Neuron (in vitro differentiated cells): ENCODE data around the gene SDK1.
"Not testable (repeated sequence)": the region's sequence is repeated elsewhere in the genome, so short reads cannot be mapped to it uniquely, and the experiment has no call there.

ENCODE experiments used
- H2AFZ ChIP-seq: one replicate; pipeline ENCODE4 v1.6.1; 2013; ENCODE audit warnings: low read depth, mild to moderate bottlenecking, inconsistent platforms, low read length, moderate library complexity
- H3K27me3 ChIP-seq: one replicate; pipeline ENCODE4 v1.6.1; 2013; ENCODE audit warnings: low read length; ENCODE audit not compliant: insufficient read depth
- H3K36me3 ChIP-seq: one replicate; pipeline ENCODE4 v1.6.1; 2013; ENCODE audit warnings: low read length; ENCODE audit not compliant: insufficient read depth
- H3K4me1 ChIP-seq: one replicate; pipeline ENCODE4 v1.6.1; 2013; ENCODE audit warnings: low read length; ENCODE audit not compliant: insufficient read depth
- H3K4me3 ChIP-seq: 2 replicates; pipeline ENCODE4 v1.5.1; 2013; ENCODE audit warnings: mild to moderate bottlenecking, low read length, moderate library complexity
- H3K9me3 ChIP-seq: one replicate; pipeline ENCODE4 v1.6.1; 2013; ENCODE audit warnings: low read length

The SDK1 gene

GRCh38 chr7:4307316-4308204 is 1006.5 kb downstream of the SDK1 start:
- H2AFZ ChIP-seq, result no peak overlapping the region
- H3K4me1 ChIP-seq, result no peaks in the 10 kb centered on the region
- no peaks in the 10 kb centered on the region for H3K9me3 ChIP-seq
- no peaks in the 10 kb centered on the region for H3K36me3 ChIP-seq
- no peak overlapping the region for H3K4me3 ChIP-seq
- no peaks in the 10 kb centered on the region for H3K27me3 ChIP-seq

- H3K4me3 ChIP-seq, result no peak overlapping the region
- no peaks in the 10 kb centered on the region for H3K36me3 ChIP-seq
- H3K27me3 ChIP-seq, result no peaks in the 10 kb centered on the region
- no peak overlapping the region for H2AFZ ChIP-seq
- H3K9me3 ChIP-seq, result no peaks in the 10 kb centered on the region
- H3K4me1 ChIP-seq, result no peaks in the 10 kb centered on the region
Measured at GRCh38 chr7:4308205-4308590, 1007.1 kb downstream of the SDK1 start.

DNA sequence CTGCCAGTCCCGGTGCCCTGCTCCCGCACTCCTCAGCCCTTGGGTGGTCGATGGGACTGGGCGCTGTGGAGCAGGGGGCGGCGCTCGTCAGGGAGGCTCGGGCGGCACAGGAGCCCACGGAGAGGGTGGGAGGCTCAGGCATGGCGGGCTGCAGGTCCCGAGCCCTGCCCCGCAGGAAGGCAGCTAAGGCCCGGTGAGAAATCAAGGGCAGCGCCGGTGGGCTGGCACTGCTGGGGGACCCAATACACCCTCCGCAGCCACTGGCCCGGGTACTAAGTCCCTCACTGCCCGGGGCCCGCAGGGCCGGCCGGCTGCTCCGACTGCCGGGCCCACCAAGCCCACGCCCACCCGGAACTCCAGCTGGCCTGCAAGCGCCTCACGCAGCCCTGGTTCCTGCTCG is 1012.9 kb downstream of the SDK1 start:
- H3K4me1 ChIP-seq, H3K27me3 ChIP-seq, H3K9me3 ChIP-seq, H3K36me3 ChIP-seq, H2AFZ ChIP-seq, H3K4me3 ChIP-seq: not testable (repeated sequence)

DNA sequence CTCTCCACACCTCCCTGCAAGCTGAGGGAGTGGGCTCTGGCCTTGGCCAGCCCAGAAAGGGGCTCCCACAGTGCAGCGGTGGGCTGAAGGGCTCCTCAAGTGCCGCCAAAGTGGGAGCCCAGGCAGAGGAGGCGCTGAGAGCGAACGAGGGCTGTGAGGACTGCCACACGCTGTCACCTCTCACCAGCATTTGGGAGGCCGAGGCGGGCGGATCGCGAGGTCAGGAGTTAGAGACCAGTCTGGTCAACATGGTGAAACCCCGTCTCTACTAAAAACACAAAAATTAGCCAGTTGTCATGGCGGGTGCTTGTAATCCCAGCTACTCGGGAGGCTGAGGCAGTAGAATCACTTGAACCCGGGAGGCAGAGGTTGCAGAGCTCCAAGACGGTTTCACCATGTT is 1013.3 kb downstream of the SDK1 start:
- H2AFZ ChIP-seq, H3K27me3 ChIP-seq, H3K4me3 ChIP-seq, H3K9me3 ChIP-seq, H3K36me3 ChIP-seq, H3K4me1 ChIP-seq: not testable (repeated sequence)
